Fibroblast of villous mesenchyme (primary cell): ENCODE measurements around the gene FOXP3. TPM values are rescaled to one million over a fixed set of nuclear protein-coding genes. Genes with fewer than 3 reads are reported as not detected.

Experiments
- DNase-seq: peaks from one replicate; pipeline ENCODE4 v3.0.0-alpha.2; 2010; ENCODE audit warnings: low read depth
- H3K4me3 ChIP-seq: 2 replicates; pipeline ENCODE4 v1.5.1; 2011; ENCODE audit warnings: low read depth, mild to moderate bottlenecking, low read length
- total RNA-seq: library from RNA; depleted of rRNA; stranded (reverse); fragments of >200 nt; gene quantifications from 2 replicates; pipeline ENCODE4 v1.2.3, GENCODE V29; 2012
- TF ChIP-seq, protein P1 (sequence below): IDR thresholded peaks from 2 replicates; pipeline ENCODE4 v1.5.1; 2012; ENCODE audit warnings: low read depth, mild to moderate bottlenecking, low read length; ENCODE audit not compliant: insufficient read depth

Gene FOXP3
- total RNA-seq, 1 donor = under 0.01 TPM

- H3K4me3 ChIP-seq = peak overlapping the region; percentile 60
- DNase-seq = no peak
- TF ChIP-seq, protein P1, sequence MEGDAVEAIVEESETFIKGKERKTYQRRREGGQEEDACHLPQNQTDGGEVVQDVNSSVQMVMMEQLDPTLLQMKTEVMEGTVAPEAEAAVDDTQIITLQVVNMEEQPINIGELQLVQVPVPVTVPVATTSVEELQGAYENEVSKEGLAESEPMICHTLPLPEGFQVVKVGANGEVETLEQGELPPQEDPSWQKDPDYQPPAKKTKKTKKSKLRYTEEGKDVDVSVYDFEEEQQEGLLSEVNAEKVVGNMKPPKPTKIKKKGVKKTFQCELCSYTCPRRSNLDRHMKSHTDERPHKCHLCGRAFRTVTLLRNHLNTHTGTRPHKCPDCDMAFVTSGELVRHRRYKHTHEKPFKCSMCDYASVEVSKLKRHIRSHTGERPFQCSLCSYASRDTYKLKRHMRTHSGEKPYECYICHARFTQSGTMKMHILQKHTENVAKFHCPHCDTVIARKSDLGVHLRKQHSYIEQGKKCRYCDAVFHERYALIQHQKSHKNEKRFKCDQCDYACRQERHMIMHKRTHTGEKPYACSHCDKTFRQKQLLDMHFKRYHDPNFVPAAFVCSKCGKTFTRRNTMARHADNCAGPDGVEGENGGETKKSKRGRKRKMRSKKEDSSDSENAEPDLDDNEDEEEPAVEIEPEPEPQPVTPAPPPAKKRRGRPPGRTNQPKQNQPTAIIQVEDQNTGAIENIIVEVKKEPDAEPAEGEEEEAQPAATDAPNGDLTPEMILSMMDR = no peak
Observed at GRCh38 chrX:49268702-49269009, 4.1 kb upstream of the FOXP3 start.

DNA sequence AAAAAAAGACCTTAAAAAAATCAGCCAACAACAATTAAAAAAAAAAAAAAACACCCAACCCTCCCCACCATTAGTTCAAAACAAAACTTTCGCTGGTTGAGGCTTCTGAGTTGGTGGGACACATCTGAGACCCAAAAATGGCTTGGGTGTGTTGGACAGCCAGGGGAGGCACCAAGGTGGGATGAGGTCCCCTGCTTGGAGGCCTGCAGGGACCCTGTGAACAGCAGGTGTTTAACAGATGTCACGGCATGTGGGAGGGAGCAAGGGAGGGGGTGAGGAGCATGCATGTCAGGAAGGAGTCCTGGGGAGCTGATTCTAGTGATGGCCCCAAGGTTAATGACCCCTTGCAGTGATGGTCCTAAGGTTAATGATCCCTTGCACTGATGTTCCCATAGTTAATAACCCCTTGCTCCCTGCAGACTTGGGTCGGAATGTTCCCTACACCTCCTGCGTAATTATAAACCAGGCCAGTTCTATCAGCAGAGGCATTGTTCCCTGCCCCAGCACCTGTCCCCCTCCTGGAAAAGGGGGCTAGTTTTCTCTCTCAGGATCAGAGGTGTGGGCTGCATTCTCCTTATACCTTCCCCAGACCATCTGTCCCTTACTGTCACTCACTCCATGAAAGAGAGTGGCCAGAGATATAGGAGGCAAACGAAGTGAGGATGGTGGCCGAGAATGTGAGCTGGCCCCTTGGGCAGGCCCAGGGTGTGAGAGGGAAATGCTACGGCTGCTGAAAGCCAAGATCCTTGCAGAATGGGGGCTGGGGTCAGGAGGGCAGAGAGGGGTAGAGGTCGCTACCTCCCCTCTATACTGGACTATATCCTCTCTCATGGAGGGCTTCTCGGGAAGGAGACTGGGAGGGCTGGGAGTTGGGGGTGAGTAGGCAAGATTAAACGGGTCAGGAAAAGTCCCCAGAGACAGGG is 2.3 kb upstream of the FOXP3 start:
- no peak for DNase-seq
- no peak overlapping the region for H3K4me3 ChIP-seq
- TF ChIP-seq, protein P1 = no peak

- TF ChIP-seq, protein P1 = no peak
- DNase-seq = no peak
- H3K4me3 ChIP-seq = no peak overlapping the region
Observed at GRCh38 chrX:49263631-49264030, 879 bp downstream of the FOXP3 start.

- TF ChIP-seq, protein P1 = no peak
- DNase-seq = no peak
- H3K4me3 ChIP-seq = no peak overlapping the region
Observed at GRCh38 chrX:49262603-49263002, 1.9 kb downstream of the FOXP3 start.

- DNase-seq = no peak
- no peak overlapping the region for H3K4me3 ChIP-seq
- TF ChIP-seq, protein P1 = no peak
Observed at GRCh38 chrX:49260221-49260985, 4.1 kb downstream of the FOXP3 start.

DNA sequence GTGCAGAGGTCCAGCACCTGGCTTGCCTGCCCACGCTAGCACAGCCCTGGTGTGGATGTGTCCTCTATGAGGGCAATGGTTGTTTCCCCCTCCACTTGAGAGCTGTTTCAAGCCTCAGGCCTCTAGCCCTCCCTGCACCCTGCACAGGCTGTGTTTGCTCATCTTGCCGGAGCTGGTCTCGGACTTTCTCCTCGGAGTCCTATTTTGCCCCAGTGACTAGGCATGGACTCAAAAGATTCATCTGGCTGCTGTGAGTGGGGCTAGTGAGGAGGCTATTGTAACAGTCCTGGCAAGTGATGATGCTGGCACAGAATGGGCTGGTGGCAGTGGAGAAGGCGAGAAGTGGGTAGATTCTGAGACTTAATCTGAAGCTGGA is 5.8 kb downstream of the FOXP3 start:
- TF ChIP-seq, protein P1 = no peak
- DNase-seq = no peak
- H3K4me3 ChIP-seq = no peak overlapping the region
